Activated T-cell treated with anti-CD3 and anti-CD28 coated beads for 24 hours (primary cell): ENCODE measurements around the gene KREMEN1.

Source experiments
- DNase-seq: peaks from one replicate; pipeline ENCODE4 v3.0.0-alpha.2; 2020; ENCODE audit warnings: low read depth

Gene KREMEN1

DNA sequence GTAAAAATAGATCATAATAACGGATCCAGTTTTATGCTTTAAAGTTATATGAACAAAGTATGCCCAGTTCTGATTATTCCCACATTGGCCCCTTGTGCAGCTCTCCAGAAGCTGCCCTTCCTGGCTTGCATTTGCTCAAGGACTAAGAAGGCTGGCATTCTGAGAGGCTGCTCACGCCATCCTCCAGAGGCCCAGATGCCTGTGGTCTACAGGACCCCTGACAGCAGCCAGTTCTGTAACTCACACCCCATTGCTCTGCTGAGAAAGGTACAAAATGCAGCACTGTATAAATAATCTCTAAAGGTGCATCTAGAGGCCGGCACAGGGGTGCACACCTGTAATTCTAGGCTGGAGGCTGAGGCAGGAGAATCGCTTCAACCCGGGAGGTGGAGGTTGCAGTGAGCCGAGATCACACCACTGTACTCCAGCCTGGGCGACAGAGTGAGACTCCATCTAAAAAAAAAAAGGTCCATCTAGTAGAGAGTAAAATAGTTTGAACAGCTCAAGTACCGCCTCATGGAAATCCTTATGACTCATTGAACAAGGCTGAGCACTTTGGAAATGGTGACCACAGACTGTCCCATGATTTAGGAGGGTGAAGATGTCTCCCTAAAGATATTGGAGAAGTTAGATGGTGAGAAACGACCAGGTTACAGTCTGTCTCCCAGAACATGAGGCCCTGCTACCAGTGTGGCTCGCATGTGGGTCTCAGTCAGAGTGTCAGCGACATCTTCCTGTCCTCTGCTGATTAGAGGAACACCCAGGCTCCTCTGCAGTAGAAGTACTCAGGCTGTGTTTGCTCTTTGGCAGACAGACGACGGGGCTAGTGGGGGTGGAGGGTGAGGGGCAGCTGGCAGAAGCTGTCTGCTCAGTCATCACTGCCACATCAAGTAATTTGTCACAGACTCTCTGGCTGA, 56.3 kb downstream of the KREMEN1 start:
- no peak for DNase-seq

DNA sequence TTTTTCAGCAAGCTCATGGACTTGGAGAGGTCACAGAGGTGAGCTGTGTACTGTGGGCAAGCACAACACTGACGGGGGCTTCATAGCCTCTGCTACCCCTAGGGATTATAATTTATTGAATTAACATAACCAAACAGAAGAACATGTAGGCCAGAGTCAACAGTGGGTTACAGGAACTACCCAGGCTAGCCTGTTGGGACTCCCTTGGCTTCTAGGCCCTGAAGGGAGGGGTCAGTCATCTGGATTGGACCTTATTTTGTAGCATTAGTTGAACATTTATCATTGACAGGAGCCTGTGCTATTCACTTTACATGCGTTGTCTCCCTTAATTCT, 56.9 kb downstream of the KREMEN1 start:
- no peak for DNase-seq

DNA sequence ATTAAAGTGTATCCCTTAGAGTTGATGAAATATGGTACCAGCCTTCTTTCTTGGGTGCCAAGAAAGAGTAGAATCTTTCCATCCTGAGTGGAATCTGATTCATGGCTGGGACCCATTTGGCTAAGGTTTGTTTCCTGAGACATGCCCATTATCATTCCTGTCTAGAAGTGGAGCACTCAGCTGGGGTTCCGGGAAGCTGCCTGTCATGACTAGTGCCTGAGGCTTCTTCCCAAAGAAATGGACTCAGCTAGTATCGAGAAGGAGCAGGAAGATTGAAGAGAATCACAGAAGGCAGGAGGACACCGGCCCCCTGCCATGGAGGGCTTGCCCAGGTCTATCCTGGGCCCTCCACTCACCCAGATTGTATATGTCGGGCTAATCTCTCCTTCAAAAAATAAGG, 57.6 kb downstream of the KREMEN1 start:
- DNase-seq: no peak

DNA sequence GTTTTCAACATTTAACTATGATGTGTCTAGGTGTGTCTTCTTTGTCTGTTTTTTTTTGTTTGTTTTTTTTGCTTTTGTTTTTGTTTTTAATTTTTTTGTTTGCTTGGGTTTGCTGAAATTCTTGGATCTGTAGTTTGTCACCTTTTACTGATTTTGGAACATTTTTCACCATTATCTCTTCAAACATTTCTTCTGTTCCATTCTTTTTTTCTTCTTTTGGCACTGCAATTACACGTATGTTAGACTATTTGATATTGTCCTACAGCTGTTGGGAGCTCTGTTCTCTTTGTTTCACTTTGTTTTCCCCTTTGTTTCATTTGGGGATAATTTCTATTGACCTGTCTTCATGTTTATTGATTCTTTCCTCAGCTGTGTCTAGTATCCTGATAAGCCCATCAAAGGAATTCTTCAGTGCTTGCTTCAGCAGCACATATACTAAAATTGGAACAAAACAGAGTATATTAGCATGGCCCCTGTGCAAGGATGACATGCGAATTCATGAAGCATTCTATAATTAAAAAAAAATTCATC, 60.8 kb downstream of the KREMEN1 start:
- no peak for DNase-seq

DNA sequence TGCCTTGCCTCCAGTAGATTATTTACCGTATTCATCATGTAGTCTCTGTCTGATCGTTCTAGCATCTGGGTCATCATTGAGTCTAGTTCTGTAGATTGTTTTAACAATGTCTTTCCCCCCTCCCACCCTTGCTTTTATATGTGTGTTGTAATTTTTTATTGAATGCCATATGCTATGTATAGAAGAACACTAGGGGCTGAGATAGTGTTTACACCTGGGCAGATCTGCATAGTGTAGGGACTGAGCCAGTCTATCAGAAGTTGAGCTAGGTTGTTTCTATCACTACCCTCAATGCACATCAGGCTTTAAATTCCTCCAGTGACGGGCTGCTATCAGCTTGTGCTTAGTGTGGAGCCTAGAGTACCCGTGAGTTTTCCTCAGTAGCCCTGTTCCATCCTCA, 61.6 kb downstream of the KREMEN1 start:
- DNase-seq: no peak

DNA sequence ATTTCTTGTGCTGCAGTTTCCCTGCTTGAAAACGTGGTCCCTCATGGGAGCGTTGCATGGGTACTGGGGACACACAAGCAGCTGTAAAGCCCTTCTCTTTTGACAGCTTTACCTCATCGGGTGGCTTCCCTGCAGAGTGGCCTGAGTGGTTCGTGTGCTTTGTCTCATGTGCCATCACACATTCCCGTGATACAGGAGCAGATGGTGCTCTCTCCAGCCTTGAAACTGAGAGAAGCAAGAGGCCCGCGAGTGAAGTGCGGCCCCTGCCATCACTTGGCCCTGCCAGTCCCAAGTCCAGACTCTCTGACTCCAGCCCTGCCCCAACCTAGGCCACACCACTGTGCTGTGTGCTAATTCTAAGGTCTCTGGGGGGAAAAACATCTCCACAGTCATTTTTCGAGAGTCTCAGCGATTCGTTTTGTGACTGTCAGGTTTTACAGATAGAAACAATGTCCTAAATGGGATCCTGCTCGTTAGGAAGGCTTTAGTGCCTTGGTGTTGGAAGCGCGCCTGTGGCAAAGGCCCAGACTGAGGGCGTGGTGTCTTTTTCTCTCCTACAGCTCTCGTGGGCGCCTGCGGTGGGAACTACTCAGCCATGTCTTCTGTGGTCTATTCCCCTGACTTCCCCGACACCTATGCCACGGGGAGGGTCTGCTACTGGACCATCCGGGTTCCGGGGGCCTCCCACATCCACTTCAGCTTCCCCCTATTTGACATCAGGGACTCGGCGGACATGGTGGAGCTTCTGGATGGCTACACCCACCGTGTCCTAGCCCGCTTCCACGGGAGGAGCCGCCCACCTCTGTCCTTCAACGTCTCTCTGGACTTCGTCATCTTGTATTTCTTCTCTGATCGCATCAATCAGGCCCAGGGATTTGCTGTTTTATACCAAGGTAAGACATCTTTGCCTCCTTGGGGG, 64.2 kb downstream of the KREMEN1 start:
- DNase-seq: no peak

DNA sequence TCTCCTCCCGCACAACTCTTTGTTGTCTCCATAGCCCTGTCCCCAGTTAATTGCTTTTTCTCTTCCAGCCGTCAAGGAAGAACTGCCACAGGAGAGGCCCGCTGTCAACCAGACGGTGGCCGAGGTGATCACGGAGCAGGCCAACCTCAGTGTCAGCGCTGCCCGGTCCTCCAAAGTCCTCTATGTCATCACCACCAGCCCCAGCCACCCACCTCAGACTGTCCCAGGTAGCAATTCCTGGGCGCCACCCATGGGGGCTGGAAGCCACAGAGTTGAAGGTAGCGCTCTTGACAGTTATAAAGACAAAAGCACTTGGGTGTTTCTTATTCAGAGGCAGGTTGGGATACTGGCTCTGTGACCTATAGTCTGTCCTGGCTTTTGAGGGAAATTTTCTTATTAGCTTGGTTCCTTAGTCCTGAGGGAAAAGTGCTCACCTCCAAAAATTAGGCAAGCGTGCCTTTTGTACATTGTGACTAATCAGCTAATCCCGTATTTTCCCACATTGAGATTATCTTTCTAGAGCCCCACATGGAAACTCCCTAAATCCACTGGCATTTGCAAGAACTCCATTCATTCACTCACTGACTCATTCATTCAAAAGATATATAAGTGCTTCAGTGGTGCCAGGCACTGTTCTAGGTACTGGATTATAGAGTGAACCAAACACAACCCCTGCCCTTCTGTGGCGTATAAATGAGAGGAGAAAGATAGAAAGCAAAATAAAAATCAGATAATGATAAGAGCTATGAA, 65.9 kb downstream of the KREMEN1 start:
- no peak for DNase-seq

DNA sequence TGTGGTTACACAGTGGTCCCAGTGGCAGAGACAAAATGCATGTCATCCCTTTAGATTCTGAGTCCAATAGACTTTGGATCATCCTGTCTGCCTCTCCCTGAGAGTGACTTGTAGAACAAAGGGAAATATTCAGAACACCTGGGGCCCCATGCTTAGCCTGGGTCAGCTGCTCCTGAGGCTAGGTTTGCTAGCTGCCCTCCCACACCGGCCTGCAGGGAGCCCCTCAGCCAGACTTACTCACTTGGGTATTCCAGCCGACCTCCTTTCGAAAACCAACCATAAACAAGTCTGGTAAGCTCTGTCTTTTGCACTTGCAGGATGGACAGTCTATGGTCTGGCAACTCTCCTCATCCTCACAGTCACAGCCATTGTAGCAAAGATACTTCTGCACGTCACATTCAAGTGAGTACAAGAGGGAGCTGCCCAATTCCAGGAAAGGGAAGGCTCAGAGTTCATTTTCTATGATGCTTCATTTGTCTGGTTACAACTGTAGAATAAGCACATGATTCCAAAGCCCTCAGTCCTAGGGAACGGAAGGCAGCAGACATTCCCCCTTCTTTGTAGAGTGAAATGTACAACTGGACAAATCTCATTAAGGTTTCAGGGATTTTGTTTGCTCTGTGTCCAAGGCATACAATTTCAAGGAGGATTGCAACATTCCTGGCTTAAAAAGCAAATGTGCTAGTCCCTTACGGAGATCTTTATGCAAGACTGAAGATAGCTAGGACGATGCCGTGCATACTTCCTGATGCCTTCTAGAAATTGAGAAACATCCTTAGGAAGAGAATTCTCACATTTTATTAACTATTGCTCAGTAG, 67.3 kb downstream of the KREMEN1 start:
- DNase-seq: no peak

DNA sequence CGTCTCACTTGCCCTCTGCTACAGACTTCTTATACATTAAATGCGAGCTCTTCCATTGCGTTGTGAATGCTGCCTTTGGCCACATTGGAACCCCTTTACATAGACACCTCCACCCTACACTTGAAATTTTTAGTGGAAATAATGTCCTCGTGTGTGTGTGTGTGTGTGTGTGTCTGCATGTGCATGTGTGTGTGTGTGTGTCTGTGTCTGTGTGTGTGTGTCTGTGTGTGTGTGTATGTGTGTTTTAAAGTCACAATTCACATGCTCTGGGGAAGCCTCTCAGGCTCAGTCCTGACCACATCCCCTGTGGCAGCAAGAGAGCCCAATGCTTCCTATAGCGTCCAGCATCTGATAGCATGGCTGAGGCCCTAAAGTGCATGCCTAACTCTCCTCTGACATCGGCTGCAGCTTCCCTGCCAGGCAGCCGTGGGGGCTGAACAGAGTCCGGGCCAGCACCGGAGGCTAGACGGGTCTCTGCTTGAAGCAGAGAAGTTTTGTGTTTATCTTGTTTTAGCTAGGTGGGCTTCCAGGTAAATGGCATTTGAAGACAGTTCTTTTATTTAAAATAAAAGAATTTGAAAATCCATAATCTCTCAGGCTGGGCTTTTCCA, 68.3 kb downstream of the KREMEN1 start:
- DNase-seq: no peak

DNA sequence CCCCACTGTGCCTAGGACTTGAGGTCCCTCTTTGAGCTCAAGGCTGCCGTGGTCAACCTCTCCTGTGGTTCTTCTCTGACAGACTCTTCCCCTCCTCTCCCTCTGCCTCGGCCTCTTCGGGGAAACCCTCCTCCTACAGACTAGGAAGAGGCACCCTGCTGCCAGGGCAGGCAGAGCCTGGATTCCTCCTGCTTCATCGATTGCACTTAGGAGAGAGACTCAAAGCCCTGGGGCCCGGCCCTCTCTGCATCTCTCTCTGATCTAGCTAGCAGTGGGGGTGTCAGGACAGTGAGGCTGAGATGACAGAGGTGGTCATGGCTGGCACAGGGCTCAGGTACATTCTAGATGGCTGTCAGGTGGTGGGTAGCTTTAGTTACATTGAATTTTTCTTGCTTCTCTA, 69.3 kb downstream of the KREMEN1 start:
- DNase-seq: no peak

DNA sequence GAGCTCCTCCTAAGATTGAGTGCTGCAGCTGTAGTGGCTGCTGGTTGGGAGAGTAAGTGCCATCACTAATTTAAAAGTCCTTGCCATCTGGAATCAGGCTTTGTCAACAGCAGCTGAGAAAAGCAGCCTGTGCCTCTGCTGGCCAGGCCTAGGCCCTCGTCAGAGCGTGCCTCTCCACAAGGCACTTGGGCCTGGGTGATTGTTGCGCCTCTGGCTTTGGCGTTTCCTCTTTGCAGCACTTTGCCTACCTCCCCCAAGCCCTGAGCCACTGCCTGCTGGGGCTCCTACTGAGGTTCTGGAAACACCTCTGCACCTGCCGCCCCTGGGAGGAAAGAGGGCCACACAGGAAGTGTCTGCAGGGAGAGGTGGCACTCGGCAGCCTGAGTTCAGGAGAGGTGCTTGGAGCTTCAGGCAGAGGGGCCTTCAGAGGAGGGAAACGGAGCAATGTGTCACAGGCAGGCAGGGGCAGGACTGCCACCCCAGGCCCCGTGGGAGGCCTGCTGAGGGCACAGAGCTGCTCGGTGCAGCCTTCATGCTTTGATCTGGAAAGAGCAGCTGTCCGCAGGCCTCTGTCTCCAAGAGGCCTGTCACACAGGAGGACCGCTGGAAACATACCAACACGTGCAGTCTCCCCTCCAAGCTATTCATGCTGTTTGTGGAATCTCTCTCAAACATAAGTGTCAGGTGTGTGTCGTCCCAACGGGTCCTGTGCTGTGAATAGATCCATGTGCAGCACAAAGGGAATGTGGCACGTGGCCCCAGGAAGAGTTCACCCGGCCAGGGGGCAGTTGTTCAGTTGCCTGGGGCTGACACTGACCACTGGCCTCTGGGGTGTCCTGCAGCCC, 71.3 kb downstream of the KREMEN1 start:
- DNase-seq: no peak

DNA sequence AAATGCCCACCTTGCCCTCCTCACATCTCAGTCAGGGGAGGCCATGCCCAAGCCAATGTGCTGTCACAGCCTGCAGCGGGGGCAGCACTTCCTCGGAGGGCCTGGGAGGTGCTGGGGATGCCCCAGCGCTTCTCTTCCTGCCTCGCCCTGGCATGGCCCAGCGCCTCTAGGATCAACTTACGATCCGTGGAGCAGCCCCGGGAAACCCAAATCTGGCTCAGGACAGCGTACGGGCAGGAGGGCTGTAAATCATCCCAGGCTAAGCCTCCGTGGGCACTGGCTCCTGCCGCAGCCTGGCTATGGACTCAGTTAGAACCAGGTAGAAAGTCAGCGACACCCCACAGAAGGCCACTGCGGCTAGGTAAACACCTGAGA, 71.9 kb downstream of the KREMEN1 start:
- no peak for DNase-seq

DNA sequence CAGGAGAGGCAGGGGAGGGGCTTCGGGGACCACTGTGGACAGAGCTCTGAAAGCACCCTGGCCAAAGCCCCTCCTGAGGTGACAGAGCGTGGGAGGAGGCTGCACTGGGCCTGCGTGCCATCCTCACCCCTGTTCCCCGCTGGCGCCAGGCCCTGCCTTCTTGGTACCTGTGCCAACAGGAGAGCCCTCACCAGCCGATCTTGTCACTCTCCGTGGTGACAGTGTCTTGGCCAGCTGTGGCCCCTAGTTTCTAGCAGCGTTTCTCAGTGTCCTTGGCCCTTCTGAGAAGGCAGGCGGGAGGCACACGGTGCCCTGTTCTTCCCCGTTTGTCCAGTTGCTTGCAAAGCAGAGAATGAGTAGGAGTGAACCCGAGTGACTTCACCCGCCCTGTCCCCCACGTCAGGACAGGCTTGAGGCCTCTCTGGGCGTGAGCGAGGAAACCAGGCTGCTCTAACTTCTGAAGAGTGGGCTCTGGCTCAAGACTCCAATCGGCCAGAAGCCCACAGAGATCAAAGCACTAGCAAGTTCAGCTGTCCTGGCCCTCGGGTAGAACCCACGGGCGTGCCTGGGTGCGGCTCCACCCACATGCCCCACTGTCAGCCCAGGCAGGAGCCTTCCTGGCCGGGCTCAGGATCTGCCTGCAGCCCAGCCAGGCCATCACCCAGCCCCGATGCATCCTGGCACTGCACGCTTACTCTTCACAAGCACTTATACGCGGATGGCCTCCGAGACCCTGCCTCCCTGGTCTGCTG, 72.7 kb downstream of the KREMEN1 start:
- no peak for DNase-seq

DNA sequence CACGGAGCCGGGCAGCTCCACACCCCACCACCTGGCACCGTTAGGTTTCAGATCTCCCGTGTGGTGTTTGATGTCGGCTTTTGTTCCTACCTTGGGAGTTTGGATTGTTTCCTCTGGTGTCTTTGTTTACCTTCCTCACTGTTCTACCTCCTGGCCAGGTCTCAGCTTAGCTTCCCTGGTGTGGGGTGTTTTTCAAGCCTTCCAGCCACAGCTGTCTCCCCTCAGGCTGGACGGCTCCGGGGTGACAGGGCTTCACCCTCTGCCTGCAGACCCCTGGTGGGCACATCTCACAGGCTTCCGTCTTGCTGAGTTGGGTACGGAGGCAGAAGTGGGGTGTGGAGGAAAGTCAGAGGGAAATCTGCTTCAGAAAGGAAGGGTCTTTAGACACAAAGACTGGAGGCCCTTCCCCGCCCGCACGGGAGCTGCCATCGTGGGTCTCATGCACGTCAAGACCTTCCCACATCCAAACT, 73.3 kb downstream of the KREMEN1 start:
- no peak for DNase-seq

DNA sequence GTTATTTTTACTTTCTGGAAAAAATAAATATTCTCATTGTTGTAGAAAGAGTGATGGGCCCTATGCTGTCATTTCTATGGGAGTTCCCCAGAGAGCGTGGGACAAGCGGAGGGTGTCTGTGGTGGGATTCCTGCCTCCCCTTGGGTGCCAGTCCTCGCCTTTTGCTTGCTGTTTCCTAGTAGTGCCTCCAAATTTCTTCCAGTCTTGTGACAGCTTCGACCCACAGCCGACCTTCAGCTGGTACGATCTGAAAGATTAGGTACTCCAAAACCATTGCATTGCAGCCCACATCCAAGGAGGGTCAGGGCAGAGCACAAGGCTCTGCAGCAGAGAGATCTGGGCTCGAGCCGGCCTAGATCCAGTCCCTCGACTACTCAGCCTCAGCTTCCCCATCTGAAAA, 73.9 kb downstream of the KREMEN1 start:
- no peak for DNase-seq

DNA sequence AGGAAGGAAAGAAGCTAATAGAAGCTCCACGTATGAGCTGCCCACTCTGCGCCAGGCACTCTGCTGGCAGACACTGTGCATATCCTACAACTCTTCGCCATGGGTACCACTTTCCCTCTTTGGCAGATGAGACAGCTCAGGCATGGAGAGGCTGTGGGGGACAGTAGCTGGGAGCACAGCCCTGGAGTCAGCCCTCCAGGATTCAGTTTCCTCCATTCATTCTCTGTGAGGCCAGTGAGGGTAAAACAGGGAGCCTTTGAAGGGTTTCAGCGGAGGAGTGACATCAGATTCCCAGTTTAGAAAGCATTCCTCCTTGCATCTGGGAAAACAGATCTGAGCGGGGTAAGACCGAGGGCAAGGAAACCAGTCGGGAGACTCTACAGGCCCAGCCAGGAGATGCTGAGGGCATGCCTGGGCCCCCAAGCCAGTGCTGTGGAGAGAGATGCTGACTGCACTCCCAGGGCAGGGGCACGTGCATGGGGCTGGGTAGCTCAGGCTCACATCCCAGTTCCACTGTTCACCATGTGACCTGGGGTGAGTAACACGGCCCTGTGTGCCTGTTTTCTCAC, 74.6 kb downstream of the KREMEN1 start:
- no peak for DNase-seq

DNA sequence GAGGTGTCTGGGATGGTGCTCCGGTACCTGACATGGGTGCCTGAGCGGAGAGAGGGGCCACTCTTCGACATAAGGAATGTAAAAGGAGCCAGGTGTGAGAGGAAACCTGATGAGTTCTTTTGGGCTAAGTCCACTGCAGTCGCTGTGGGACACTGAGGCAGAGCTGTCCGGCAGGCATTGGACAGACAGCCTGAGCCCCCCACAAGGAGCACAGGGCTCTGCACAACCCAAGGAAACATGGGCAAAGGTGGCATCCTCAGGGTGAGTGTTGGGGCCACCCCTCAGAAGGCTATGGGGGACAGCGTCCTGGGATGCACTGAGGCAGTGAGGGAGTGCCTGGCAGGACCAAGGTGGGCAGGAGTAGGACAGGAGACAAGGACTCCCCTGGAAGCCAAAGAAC, 75.2 kb downstream of the KREMEN1 start:
- DNase-seq: no peak

DNA sequence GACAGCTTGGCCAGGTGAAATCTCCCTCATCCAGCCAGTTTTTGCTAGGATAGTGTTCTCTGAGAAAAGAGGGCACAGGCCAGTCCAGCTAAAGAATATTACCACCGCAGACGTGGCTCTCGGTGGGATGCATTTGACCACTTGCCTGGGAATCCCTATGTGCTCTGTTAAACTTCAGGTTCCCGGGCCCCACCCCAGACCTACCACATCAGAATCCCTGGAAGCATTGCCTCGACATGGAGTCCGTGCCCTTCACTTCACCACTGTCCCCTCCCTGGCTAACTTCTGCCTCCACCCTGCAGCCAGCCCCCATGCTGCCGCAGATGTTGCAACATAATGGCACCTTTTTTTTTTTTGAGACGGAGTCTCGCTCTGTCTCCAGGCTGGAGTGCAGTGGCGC, 76.0 kb downstream of the KREMEN1 start:
- DNase-seq: no peak
